Adrenal gland (tissue), 5 donors: ENCODE measurements around the gene SYNCRIP.

Experiments
- CTCF ChIP-seq, 6 experiments: fragments of 450-650 bp in 4 of 6; fragments of 200-600 bp in 2 of 6; sonication (generic) in 1 of 6; IDR thresholded peaks; 1 replicate in 5 of 6; 2 replicates in 1 of 6; pipeline versions ENCODE4 v1.5.1 to v1.8.0; 2016 to 2021; ENCODE audit warnings: antibody characterized with exemption in 6 of 6, mild to moderate bottlenecking in 2 of 6, moderate library complexity in 1 of 6
- POLR2A ChIP-seq, 2 donors: fragments of 450-650 bp; IDR thresholded peaks; one replicate each; pipeline ENCODE4 v1.6.1; 2017; ENCODE audit warnings: antibody characterized with exemption in 2 of 2, mild to moderate bottlenecking in 2 of 2, moderate library complexity in 1 of 2
- donor health status: DM: no; HTN: no; CAD: no.

GRCh38 chr6:85685713-85686112 lies 43.0 kb upstream of the SYNCRIP start:
- TF ChIP-seq POLR2A (IDR thresholded peaks at IDR 0.05) (no peak), CTCF (IDR thresholded peaks at IDR 0.05) (no peak)
